ENCODE measurements around the gene STAC2. TPM values are rescaled to one million over a fixed set of nuclear protein-coding genes. Genes with fewer than 3 reads are reported as not detected.
A peak's percentile ranks its signal among the peaks of the same experiment; 100 is the strongest.

The STAC2 gene
- total and polyA plus RNA-seq, 9 of the 15 experiments (the other 6 are each of a cell fraction or from before 2014, with no cell fraction given) = not detected

DNA sequence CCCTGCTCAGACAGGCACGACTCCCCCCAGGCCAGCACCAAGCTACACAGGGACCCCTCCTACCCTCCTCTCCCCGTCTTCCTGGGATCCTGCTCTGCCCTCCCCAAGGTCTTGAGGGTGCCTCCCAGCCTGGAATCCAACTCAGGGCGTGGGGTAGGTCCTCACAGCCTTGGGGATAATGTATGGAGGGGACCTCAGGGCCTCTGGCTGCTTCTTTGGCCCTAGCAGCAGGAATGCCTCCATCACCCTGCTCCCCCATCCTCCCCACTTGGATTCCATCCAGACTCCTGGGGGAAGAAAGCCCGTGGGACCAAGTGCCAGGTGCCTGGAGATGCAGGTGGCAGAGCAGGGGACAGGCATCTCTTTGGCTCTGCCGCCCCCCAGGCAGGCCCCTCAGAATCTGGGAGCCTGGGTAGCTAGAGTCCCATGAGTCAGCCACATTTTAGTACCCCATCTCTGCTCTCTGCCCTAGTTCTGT lies 10.7 kb upstream of the STAC2 start:
- H3K9me3 ChIP-seq (replicated peaks; ENCODE audit: control insufficient read depth, insufficient read depth, low read depth, low read length) = no peaks in the 10 kb centered on the region
- H3K9ac ChIP-seq (ENCODE audit: insufficient read depth in 1 of 2, low read depth in 2 of 2, low read length in 2 of 2) = no peak overlapping the region
- H3K27me3 ChIP-seq (ENCODE audit: control insufficient read depth in 2 of 2, insufficient read depth in 2 of 2, low read length in 2 of 2) = peaks cover 0 to 6% of the 10 kb centered on the region in 2 experiments; a peak in 2 of 5 replicates
- peaks cover 0 to 18% of the 10 kb centered on the region in 2 experiments; a peak in 4 of 5 replicates for H3K4me1 ChIP-seq (replicated peaks in 1 of 2; ENCODE audit: control insufficient read depth in 2 of 2, insufficient read depth in 2 of 2, low read length in 2 of 2)
- POLR2A ChIA-PET = interaction anchor here (1.1 to 1.9 kb wide), 4 partner anchors 8 to 40 kb away, joined by 3 to 6 read pairs (median 6); no protein-coding TSS in a partner anchor
- no TSS peak for BruUV-seq (replicated peaks)
- FAIRE-seq (no peak), DNase-seq (ENCODE audit: extremely low read depth in 1 of 4, low spot score in 3 of 4) (peak in 1 of 4 experiments; percentile 7), ATAC-seq (no peak)
- 17% methylated on average over 5 of the region's 5 CpGs for WGBS (ENCODE audit: insufficient coverage, low coverage, missing lambda C conversion rate)
- peaks cover 4% of the 10 kb centered on the region; the same call in 1 of the 2 replicates for H4K20me1 ChIP-seq (replicated peaks; ENCODE audit: control insufficient read depth, insufficient read depth, low read length)
- intact Hi-C loops (cut with micrococcal nuclease) (no loop called here), in situ Hi-C loops (cut with MboI) (no loop called here)
- H3K36me3 ChIP-seq (ENCODE audit: control insufficient read depth, insufficient read depth, low read length) = no peaks in the 10 kb centered on the region
- H2AFZ ChIP-seq (ENCODE audit: low read depth, low read length) = no peak overlapping the region
- CTCF ChIA-PET (ENCODE audit: low intra/inter-chr PET ratio) = interaction anchor here (0.6 to 4.7 kb wide), 3 partner anchors 8 to 29 kb away, joined by 3 to 23 read pairs (median 16); no protein-coding TSS in a partner anchor
- H3K27ac ChIP-seq (ENCODE audit: extremely low read depth, low read depth, low read length) = no peak overlapping the region
- H3K79me2 ChIP-seq (ENCODE audit: control insufficient read depth, insufficient read depth, low read length) = no peaks in the 10 kb centered on the region
- no peaks in the 10 kb centered on the region for H3K9me1 ChIP-seq (ENCODE audit: control insufficient read depth, insufficient read depth, low read length)
- H3K4me3 ChIP-seq = no peak overlapping the region
- H3K4me2 ChIP-seq (ENCODE audit: insufficient read depth, low read length) = no peak overlapping the region
- TF ChIP-seq ZNF766 (CRISPR knock-in tag; conservative IDR thresholded peaks at IDR 0.05) (no peak), WHSC1 (IDR thresholded peaks at IDR 0.05; ENCODE audit: low read length) (no peak), ZFP30 (CRISPR knock-in tag; IDR thresholded peaks at IDR 0.05; ENCODE audit: borderline replicate concordance) (no peak), VEZF1 (CRISPR knock-in tag; IDR thresholded peaks at IDR 0.05) (no peak), ARNT (IDR thresholded peaks at IDR 0.05) (no peak), XRCC5 (IDR thresholded peaks at IDR 0.05; ENCODE audit: low read depth, low read length) (no peak), KAT8 (IDR thresholded peaks at IDR 0.05; ENCODE audit: low read depth) (no peak), FOS (IDR thresholded peaks at IDR 0.05; ENCODE audit: extremely low read depth, insufficient read length) (no peak), ELF1 (tag; IDR thresholded peaks at IDR 0.05) (no peak), MGA (IDR thresholded peaks at IDR 0.05) (no peak)

Measured in K562 (cell line).